NT2/D1 (cell line): ENCODE data around the gene FCN1.

Experiments
- DNase-seq: peaks from one replicate; pipeline ENCODE4 v3.0.0-alpha.2; 2011; ENCODE audit warnings: low read depth, low spot score
- H3K27me3 ChIP-seq: 2 replicates; pipeline ENCODE4 v1.6.0; 2011; ENCODE audit warnings: mild to moderate bottlenecking; ENCODE audit not compliant: insufficient read length, insufficient read depth
- H3K36me3 ChIP-seq: 2 replicates; pipeline ENCODE4 v1.6.1; 2011; ENCODE audit warnings: mild to moderate bottlenecking, low read length, mixed read lengths; ENCODE audit not compliant: insufficient read depth, insufficient read length
- H3K4me1 ChIP-seq: 2 replicates; pipeline ENCODE4 v1.5.1; 2011; ENCODE audit not compliant: insufficient read depth, insufficient read length
- H3K4me3 ChIP-seq: 2 replicates; pipeline ENCODE4 v1.5.1; 2011; ENCODE audit warnings: low read depth; ENCODE audit not compliant: insufficient read length
- H3K9ac ChIP-seq: 2 replicates; pipeline ENCODE4 v1.6.0; 2011; ENCODE audit warnings: low read depth; ENCODE audit not compliant: insufficient read length
- H3K9me3 ChIP-seq: 2 replicates; pipeline ENCODE4 v1.5.1; 2011; ENCODE audit warnings: mild to moderate bottlenecking, low read length; ENCODE audit not compliant: insufficient read depth
- SUZ12 ChIP-seq: IDR thresholded peaks from 2 replicates; pipeline ENCODE4 v1.6.1; 2011; ENCODE audit not compliant: insufficient read length, insufficient read depth; ENCODE audit errors: extremely low read depth
- YY1 ChIP-seq: IDR thresholded peaks from 2 replicates; pipeline ENCODE4 v1.6.1; 2011; ENCODE audit not compliant: insufficient read length, insufficient read depth
- ZNF274 ChIP-seq: IDR thresholded peaks from 2 replicates; pipeline ENCODE4 v1.6.1; 2011; ENCODE audit warnings: mild to moderate bottlenecking, low read depth, low read length

The FCN1 gene

GRCh38 chr9:134944916-134945315, 27.2 kb upstream of the FCN1 start:
- Histone ChIP-seq H3K9ac (no peak overlapping the region), H3K9me3 (no peaks in the 10 kb centered on the region), H3K4me1 (peaks cover 11% of the 10 kb centered on the region), H3K36me3 (no peaks in the 10 kb centered on the region), H3K4me3 (no peak overlapping the region), H3K27me3 (peaks cover 11% of the 10 kb centered on the region)
- TF ChIP-seq SUZ12 = no peak
- TF ChIP-seq YY1 = no peak
- no peak for TF ChIP-seq ZNF274
- no peak for DNase-seq

- no peak overlapping the region for H3K9ac ChIP-seq
- H3K36me3 ChIP-seq = no peaks in the 10 kb centered on the region
- H3K4me3 ChIP-seq = no peak overlapping the region
- peaks cover 11% of the 10 kb centered on the region for H3K27me3 ChIP-seq
- TF ChIP-seq YY1 = no peak
- TF ChIP-seq ZNF274 = no peak
- TF ChIP-seq SUZ12 = no peak
- H3K4me1 ChIP-seq = peaks cover 11% of the 10 kb centered on the region
- no peak for DNase-seq
- no peaks in the 10 kb centered on the region for H3K9me3 ChIP-seq
These were observed 26.7 kb upstream of the FCN1 start for GRCh38 chr9:134944351-134944802.

GRCh38 chr9:134943836-134944235, 26.1 kb upstream of the FCN1 start:
- H3K36me3 ChIP-seq = no peaks in the 10 kb centered on the region
- H3K4me1 ChIP-seq = peaks cover 11% of the 10 kb centered on the region
- no peak for DNase-seq
- no peak overlapping the region for H3K4me3 ChIP-seq
- peaks cover 11% of the 10 kb centered on the region for H3K27me3 ChIP-seq
- no peak overlapping the region for H3K9ac ChIP-seq
- no peaks in the 10 kb centered on the region for H3K9me3 ChIP-seq
- TF ChIP-seq ZNF274 (no peak), YY1 (no peak), SUZ12 (no peak)

- H3K9ac ChIP-seq = no peak overlapping the region
- no peaks in the 10 kb centered on the region for H3K9me3 ChIP-seq
- H3K36me3 ChIP-seq = no peaks in the 10 kb centered on the region
- H3K27me3 ChIP-seq = peaks cover 11% of the 10 kb centered on the region
- no peak for DNase-seq
- H3K4me3 ChIP-seq = no peak overlapping the region
- TF ChIP-seq YY1 (no peak), SUZ12 (no peak), ZNF274 (no peak)
- H3K4me1 ChIP-seq = peaks cover 12% of the 10 kb centered on the region
These were observed 25.7 kb upstream of the FCN1 start for GRCh38 chr9:134943411-134943810.

- TF ChIP-seq ZNF274 = no peak
- TF ChIP-seq YY1 = no peak
- TF ChIP-seq SUZ12 = no peak
- Histone ChIP-seq H3K36me3 (no peaks in the 10 kb centered on the region), H3K9ac (no peak overlapping the region), H3K4me1 (peaks cover 16% of the 10 kb centered on the region), H3K27me3 (peaks cover 11% of the 10 kb centered on the region), H3K9me3 (no peaks in the 10 kb centered on the region), H3K4me3 (no peak overlapping the region)
- no peak for DNase-seq
These were observed 25.1 kb upstream of the FCN1 start for GRCh38 chr9:134942788-134943184.

- H3K27me3 ChIP-seq = peaks cover 11% of the 10 kb centered on the region
- H3K9ac ChIP-seq = no peak overlapping the region
- H3K4me1 ChIP-seq = peaks cover 16% of the 10 kb centered on the region
- TF ChIP-seq YY1 (no peak), SUZ12 (no peak), ZNF274 (no peak)
- no peaks in the 10 kb centered on the region for H3K36me3 ChIP-seq
- DNase-seq = no peak
- H3K9me3 ChIP-seq = no peaks in the 10 kb centered on the region
- H3K4me3 ChIP-seq = no peak overlapping the region
These were observed 24.5 kb upstream of the FCN1 start for GRCh38 chr9:134942011-134942787.
